Liver (tissue), 9 donors: Measurements from ENCODE around the gene PPP6R1. TPM values are rescaled to one million over a fixed set of nuclear protein-coding genes. Genes with fewer than 3 reads are reported as not detected.

Experiments used
- DNase-seq: peaks from one replicate; pipeline ENCODE4 v3.0.0-alpha.2; 2017; ENCODE audit warnings: low spot score
- H3K27ac ChIP-seq, 2 donors: one replicate each; pipeline ENCODE4 v1.7.0; 2013; ENCODE audit warnings: inconsistent platforms in 2 of 2, low read length in 2 of 2, control low read depth in 1 of 2, low read depth in 1 of 2, mild to moderate bottlenecking in 1 of 2
- H3K27me3 ChIP-seq, 4 donors: one replicate each; pipeline versions ENCODE4 v1.6.1 to v1.7.0; 2013; ENCODE audit warnings: low read length in 3 of 4, inconsistent platforms in 1 of 4, mild to moderate bottlenecking in 1 of 4, moderate library complexity in 1 of 4; ENCODE audit not compliant: control insufficient read depth in 4 of 4, insufficient read depth in 4 of 4
- H3K36me3 ChIP-seq, 4 donors: one replicate each; pipeline versions ENCODE4 v1.6.1 to v1.7.0; 2013; ENCODE audit warnings: low read length in 3 of 4, mild to moderate bottlenecking in 3 of 4, low read depth in 1 of 4, moderate library complexity in 1 of 4; ENCODE audit not compliant: control insufficient read depth in 4 of 4, insufficient read depth in 3 of 4
- H3K4me1 ChIP-seq, 4 donors: one replicate each; pipeline versions ENCODE4 v1.6.1 to v1.7.0; 2013; ENCODE audit warnings: low read length in 3 of 4, mild to moderate bottlenecking in 3 of 4, moderate library complexity in 1 of 4; ENCODE audit not compliant: control insufficient read depth in 4 of 4, insufficient read depth in 4 of 4
- H3K4me3 ChIP-seq, 3 donors: one replicate each; pipeline versions ENCODE4 v1.6.1 to v1.7.0; 2013; ENCODE audit warnings: low read length in 3 of 3, control low read depth in 1 of 3, low read depth in 1 of 3, mild to moderate bottlenecking in 1 of 3
- H3K9ac ChIP-seq, 2 donors: one replicate each; pipeline ENCODE4 v1.7.0; 2013; ENCODE audit warnings: low read length in 2 of 2, mild to moderate bottlenecking in 2 of 2, moderate library complexity in 2 of 2, control low read depth in 1 of 2, low read depth in 1 of 2
- H3K9me3 ChIP-seq, 4 donors: one replicate each; pipeline versions ENCODE4 v1.6.1 to v1.7.0; 2013; ENCODE audit warnings: low read length in 3 of 4; ENCODE audit not compliant: control insufficient read depth in 4 of 4
- ATF3 ChIP-seq: IDR thresholded peaks from 2 replicates; pipeline ENCODE4 v1.6.1; 2016; ENCODE audit warnings: antibody characterized with exemption
- EGR1 ChIP-seq, 2 donors: IDR thresholded peaks; 2 replicates each; pipeline ENCODE4 v1.6.1; 2016 to 2018; ENCODE audit warnings: antibody characterized with exemption in 2 of 2, low read depth in 2 of 2
- FOXA1 ChIP-seq: IDR thresholded peaks from 2 replicates; pipeline ENCODE4 v1.6.1; 2016; ENCODE audit warnings: antibody characterized with exemption
- HNF4G ChIP-seq: IDR thresholded peaks from 2 replicates; pipeline ENCODE4 v1.6.1; 2016; ENCODE audit warnings: antibody characterized with exemption
- JUND ChIP-seq, 2 donors: IDR thresholded peaks; 2 replicates each; pipeline ENCODE4 v1.6.1; 2016; ENCODE audit warnings: antibody characterized with exemption in 2 of 2
- NR2F2 ChIP-seq: IDR thresholded peaks from 2 replicates; pipeline ENCODE4 v1.6.1; 2016; ENCODE audit warnings: antibody characterized with exemption
- RAD21 ChIP-seq, 2 donors: IDR thresholded peaks; 2 replicates each; pipeline ENCODE4 v1.6.1; 2016; ENCODE audit warnings: antibody characterized with exemption in 2 of 2, mild to moderate bottlenecking in 2 of 2
- TAF1 ChIP-seq: conservative IDR thresholded peaks from 2 replicates; pipeline ENCODE4 v1.6.1; 2016; ENCODE audit warnings: antibody characterized with exemption, mild to moderate bottlenecking
- ZBTB33 ChIP-seq: IDR thresholded peaks from 2 replicates; pipeline ENCODE4 v1.6.1; 2016; ENCODE audit warnings: antibody characterized with exemption
- WGBS: extraction: QIAGEN DNeasy Blood & Tissue Kit; methylation state at CpG from one replicate; pipeline ENCODE4 v1.1.7; 2013; 5-methylcytosine and 5-hydroxymethylcytosine counted together
- polyA plus RNA-seq, 2 donors: library from polyadenylated mRNA; stranded (reverse) in 1 of 2; unstranded in 1 of 2; fragments of 200-250 nt in 1 of 2; fragments of >200 nt in 1 of 2; fragmentation: Nextera tagmentation in 1 of 2; extraction: Ambion mirVana in 1 of 2; gene quantifications; one replicate each; pipeline versions ENCODE4 v1.2.1 to v1.2.3, GENCODE V29; 2013 to 2015
- total RNA-seq, 2 donors: library from RNA; depleted of rRNA; stranded (reverse); fragments of >200 nt; gene quantifications; one replicate each; pipeline ENCODE4 v1.2.3, GENCODE V29; 2014
- TF ChIP-seq, protein P1 (sequence below): IDR thresholded peaks from 2 replicates; pipeline ENCODE4 v1.6.1; 2016; ENCODE audit warnings: antibody characterized with exemption
- TF ChIP-seq, protein P2 (sequence below): fragments of 150-350 bp; IDR thresholded peaks from 2 replicates; pipeline ENCODE4 v1.5.1; 2017; ENCODE audit warnings: improper control_type of control experiment, low read depth, low read length; ENCODE audit not compliant: missing input control
- donor health status: healthy.
- donor health status: healthy.
- donor health status: healthy.
- donor health status: healthy.
- donor health status: healthy.

PPP6R1 gene
- total and polyA plus RNA-seq, 4 donors: 5.5 to 40.1 (median 22.5) TPM

DNA sequence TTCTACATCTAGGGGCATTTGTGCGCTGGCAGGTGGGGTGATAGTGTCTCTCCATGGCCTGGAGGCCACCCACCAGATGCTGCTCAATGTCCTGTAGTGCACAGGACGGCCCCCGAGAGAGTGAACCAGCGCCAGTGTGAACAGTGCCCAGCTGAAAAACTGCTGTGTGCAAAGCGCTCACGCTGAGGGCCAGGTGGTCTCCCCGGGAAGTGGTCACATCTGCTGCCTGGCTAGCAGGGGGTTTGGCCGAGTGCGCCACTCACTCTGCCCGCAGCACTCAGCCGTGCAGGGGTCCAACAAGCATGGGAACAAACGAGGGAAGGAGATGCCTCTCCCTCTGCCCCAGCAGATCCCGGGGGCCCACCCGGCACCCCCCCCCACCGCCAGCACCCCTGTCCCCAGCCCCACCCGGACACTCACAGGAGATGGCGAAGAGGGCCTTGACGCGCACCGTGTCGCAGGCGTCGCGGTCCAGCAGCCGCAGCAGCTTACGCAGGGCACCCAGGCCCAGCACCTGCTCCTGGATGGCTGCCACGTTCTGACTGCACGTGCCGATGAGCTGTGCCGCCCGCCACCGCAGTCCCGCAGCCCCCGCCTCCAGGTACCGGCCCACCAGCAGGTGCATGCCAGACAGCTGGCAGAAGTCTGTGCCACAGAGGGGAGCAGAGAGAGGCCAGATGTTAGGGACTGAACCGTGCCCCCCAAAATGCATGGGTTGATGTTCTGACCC is 15.3 kb upstream of the PPP6R1 start:
- H3K9ac ChIP-seq: no peak overlapping the region
- H3K4me3 ChIP-seq: no peak overlapping the region
- no peaks in the 10 kb centered on the region for H3K27me3 ChIP-seq
- no peak for DNase-seq
- no peaks in the 10 kb centered on the region for H3K9me3 ChIP-seq
- H3K27ac ChIP-seq: no peak overlapping the region
- peaks cover 3 to 45% (median 7%) of the 10 kb centered on the region in 4 donors for H3K36me3 ChIP-seq
- no peak for TF ChIP-seq EGR1 (IDR thresholded peaks at IDR 0.05; ENCODE audit: low read depth in 2 of 2)
- H3K4me1 ChIP-seq: peaks cover 2 to 3% (median 3%) of the 10 kb centered on the region in 4 donors
- WGBS: 96% methylated on average over 36 of the region's 36 CpGs

DNA sequence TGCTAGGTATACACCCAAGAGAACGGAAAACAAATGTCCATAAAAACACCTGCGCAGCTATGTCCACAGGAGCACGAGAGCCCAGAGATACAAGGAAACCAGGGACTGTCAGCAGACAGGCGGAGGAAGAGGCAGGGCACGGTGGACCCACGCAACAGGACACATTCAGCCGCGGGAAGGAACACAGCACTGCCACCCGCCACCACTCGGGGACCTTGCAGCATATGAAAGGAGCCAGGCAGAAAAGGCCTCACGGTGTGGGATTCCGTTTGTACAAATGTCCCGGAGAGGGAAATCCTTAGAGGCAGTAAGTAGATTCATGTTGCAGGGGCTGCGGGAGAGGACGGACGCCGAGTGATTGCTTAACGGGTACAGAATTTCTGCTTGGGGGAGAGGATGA is 13.3 kb upstream of the PPP6R1 start:
- WGBS: 95% methylated on average over 18 of the region's 18 CpGs
- Histone ChIP-seq H3K36me3 (peaks cover 3 to 40% (median 5%) of the 10 kb centered on the region in 4 donors), H3K27me3 (no peaks in the 10 kb centered on the region), H3K27ac (no peak overlapping the region), H3K4me3 (no peak overlapping the region), H3K9ac (no peak overlapping the region), H3K9me3 (no peaks in the 10 kb centered on the region), H3K4me1 (no peaks in the 10 kb centered on the region)
- no peak for DNase-seq
- TF ChIP-seq RAD21 (IDR thresholded peaks at IDR 0.05) (no peak), TAF1 (no peak), JUND (IDR thresholded peaks at IDR 0.05) (no peak)

GRCh38 chr19:55270172-55270942 is 11.5 kb upstream of the PPP6R1 start:
- no peak overlapping the region for H3K4me3 ChIP-seq
- no peaks in the 10 kb centered on the region for H3K9me3 ChIP-seq
- no peak overlapping the region for H3K9ac ChIP-seq
- TF ChIP-seq, protein P1, sequence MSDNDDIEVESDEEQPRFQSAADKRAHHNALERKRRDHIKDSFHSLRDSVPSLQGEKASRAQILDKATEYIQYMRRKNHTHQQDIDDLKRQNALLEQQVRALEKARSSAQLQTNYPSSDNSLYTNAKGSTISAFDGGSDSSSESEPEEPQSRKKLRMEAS: no peak
- TF ChIP-seq ZBTB33 (no peak), NR2F2 (no peak), FOXA1 (no peak), ATF3 (no peak), EGR1 (IDR thresholded peaks at IDR 0.05; ENCODE audit: low read depth in 2 of 2) (no peak), HNF4G (no peak), JUND (IDR thresholded peaks at IDR 0.05) (no peak)
- TF ChIP-seq, protein P2, sequence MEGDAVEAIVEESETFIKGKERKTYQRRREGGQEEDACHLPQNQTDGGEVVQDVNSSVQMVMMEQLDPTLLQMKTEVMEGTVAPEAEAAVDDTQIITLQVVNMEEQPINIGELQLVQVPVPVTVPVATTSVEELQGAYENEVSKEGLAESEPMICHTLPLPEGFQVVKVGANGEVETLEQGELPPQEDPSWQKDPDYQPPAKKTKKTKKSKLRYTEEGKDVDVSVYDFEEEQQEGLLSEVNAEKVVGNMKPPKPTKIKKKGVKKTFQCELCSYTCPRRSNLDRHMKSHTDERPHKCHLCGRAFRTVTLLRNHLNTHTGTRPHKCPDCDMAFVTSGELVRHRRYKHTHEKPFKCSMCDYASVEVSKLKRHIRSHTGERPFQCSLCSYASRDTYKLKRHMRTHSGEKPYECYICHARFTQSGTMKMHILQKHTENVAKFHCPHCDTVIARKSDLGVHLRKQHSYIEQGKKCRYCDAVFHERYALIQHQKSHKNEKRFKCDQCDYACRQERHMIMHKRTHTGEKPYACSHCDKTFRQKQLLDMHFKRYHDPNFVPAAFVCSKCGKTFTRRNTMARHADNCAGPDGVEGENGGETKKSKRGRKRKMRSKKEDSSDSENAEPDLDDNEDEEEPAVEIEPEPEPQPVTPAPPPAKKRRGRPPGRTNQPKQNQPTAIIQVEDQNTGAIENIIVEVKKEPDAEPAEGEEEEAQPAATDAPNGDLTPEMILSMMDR: no peak
- peaks cover 3 to 31% (median 4%) of the 10 kb centered on the region in 4 donors for H3K36me3 ChIP-seq
- H3K27me3 ChIP-seq: no peaks in the 10 kb centered on the region
- DNase-seq: no peak
- no peak overlapping the region for H3K27ac ChIP-seq
- H3K4me1 ChIP-seq: no peaks in the 10 kb centered on the region
- WGBS: 92% methylated on average over 25 of the region's 25 CpGs
